ENCODE measurements around the gene GGTLC1.

The GGTLC1 gene

DNA sequence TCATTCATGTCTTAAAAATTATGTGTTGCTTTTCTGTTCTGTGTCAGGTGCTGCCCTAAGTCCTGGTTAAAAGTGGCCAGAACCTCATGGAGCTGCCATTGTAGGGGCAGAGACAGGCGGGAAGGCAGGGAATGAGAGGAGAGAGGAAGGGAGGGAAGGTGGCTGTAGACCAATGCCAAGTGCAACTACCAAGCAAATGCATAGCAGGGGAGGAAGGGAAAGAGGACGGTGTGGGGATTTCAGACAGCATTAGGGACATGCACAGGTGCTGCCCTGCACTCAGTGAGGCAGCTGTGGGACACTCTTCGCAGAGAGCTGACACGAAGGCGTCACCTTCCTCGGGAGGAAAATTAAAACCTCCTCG lies 21.0 kb downstream of the GGTLC1 start:
- no peak overlapping the region for H3K4me3 ChIP-seq (ENCODE audit: low read depth, low read length)
- DNase-seq (ENCODE audit: low read depth, low spot score) = no peak
- POLR2A ChIA-PET = no interaction called here
- CTCF ChIA-PET = interaction anchor here (1.2 kb wide), 1 partner anchor 30 kb away, joined by 3 read pairs; no protein-coding TSS in a partner anchor
- TF ChIP-seq, protein P1, sequence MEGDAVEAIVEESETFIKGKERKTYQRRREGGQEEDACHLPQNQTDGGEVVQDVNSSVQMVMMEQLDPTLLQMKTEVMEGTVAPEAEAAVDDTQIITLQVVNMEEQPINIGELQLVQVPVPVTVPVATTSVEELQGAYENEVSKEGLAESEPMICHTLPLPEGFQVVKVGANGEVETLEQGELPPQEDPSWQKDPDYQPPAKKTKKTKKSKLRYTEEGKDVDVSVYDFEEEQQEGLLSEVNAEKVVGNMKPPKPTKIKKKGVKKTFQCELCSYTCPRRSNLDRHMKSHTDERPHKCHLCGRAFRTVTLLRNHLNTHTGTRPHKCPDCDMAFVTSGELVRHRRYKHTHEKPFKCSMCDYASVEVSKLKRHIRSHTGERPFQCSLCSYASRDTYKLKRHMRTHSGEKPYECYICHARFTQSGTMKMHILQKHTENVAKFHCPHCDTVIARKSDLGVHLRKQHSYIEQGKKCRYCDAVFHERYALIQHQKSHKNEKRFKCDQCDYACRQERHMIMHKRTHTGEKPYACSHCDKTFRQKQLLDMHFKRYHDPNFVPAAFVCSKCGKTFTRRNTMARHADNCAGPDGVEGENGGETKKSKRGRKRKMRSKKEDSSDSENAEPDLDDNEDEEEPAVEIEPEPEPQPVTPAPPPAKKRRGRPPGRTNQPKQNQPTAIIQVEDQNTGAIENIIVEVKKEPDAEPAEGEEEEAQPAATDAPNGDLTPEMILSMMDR (IDR thresholded peaks at IDR 0.05; ENCODE audit: insufficient read depth, low read length, missing control alignments) = no peak

DNA sequence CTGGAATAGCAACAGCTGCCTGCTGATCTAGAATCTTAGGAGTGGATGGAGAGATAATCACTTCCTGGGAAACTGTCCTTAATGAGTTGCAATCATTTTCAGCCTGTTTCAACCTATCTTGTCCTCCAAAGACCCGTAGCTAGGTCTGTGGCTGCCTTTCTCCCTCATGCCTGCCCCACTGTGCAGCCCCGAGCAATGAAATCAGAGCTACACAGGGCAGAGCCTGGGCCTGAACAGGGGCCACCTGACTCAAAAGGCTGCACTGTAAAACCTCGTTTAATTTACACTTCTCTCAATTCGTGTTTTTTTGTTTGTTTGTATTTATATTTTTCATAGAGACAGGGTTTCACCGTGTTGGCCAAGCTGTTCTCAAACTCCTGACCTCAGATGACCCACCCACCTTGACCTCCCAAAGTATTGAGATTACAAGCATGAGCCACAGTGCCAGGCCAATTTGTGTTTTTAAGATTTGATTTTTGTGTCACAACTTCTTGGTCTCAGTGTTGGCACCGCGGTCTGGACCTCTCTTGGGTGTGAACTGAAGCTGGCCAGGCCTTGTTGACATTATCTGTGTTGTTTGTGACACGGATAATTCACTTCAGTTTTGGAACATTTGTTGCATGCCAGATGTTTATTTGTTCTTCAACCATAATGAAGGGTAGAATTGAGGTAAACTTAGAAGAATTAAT lies 21.5 kb downstream of the GGTLC1 start:
- TF ChIP-seq, protein P1 (IDR thresholded peaks at IDR 0.05; ENCODE audit: insufficient read depth, low read length, missing control alignments) = no peak
- no peak for DNase-seq (ENCODE audit: low read depth, low spot score)
- ChIA-PET POLR2A (no interaction called here), CTCF (interaction anchor here (1.2 kb wide), 1 partner anchor 30 kb away, joined by 3 read pairs; no protein-coding TSS in a partner anchor)
- no peak overlapping the region for H3K4me3 ChIP-seq (ENCODE audit: low read depth, low read length)

DNA sequence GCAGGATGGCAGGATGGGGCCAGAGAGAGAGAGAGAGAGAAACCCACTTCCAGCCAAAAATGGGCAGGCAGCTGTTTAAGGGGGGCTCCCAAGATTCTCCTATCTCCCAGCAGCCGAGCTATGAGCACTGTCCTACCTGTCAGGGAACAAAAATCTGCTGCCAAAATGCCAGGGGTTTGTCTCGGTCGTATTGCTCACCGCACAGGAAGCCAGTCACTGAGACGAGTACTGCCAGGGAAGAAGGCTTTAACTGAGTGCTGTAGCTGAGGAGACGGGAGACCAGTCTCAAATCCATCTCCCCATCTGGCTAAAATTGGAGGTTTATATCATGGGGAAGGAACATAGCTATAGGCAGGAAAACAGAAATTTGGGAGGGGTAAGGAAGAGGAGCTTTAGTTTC lies 22.3 kb downstream of the GGTLC1 start:
- ChIA-PET CTCF (no interaction called here), POLR2A (no interaction called here)
- TF ChIP-seq, protein P1 (IDR thresholded peaks at IDR 0.05; ENCODE audit: insufficient read depth, low read length, missing control alignments) = no peak
- DNase-seq (ENCODE audit: low read depth, low spot score) = no peak
- H3K4me3 ChIP-seq (ENCODE audit: low read depth, low read length) = no peak overlapping the region

DNA sequence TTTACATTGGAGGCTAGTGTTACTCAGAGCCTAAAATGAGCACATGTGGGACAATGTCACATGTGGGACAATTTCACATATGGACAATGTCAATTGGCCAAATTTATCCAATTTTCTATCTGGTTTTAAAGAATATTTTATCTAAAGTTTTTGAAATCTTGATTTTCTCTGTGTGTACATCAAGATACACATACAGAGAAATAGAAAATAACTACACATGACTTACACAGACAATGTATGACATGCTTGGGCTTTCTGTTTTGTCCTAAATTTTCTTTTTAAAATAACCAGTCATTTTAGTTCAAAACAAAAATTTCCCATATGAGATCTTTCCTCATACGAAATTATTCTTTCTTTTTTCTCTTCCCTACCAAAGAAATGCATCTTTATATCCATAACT lies 24.6 kb downstream of the GGTLC1 start:
- DNase-seq (ENCODE audit: low read depth, low spot score) = no peak
- no peak overlapping the region for H3K4me3 ChIP-seq (ENCODE audit: low read depth, low read length)
- TF ChIP-seq, protein P1 (IDR thresholded peaks at IDR 0.05; ENCODE audit: insufficient read depth, low read length, missing control alignments) = no peak
- POLR2A ChIA-PET = no interaction called here
- CTCF ChIA-PET = no interaction called here

- no peak for DNase-seq (ENCODE audit: low read depth, low spot score)
- ChIA-PET CTCF (no interaction called here), POLR2A (no interaction called here)
- TF ChIP-seq, protein P1 (IDR thresholded peaks at IDR 0.05; ENCODE audit: insufficient read depth, low read length, missing control alignments) = no peak
- no peak overlapping the region for H3K4me3 ChIP-seq (ENCODE audit: low read depth, low read length)
Observed at GRCh38 chr20:23962272-23962671, 26.3 kb downstream of the GGTLC1 start.

DNA sequence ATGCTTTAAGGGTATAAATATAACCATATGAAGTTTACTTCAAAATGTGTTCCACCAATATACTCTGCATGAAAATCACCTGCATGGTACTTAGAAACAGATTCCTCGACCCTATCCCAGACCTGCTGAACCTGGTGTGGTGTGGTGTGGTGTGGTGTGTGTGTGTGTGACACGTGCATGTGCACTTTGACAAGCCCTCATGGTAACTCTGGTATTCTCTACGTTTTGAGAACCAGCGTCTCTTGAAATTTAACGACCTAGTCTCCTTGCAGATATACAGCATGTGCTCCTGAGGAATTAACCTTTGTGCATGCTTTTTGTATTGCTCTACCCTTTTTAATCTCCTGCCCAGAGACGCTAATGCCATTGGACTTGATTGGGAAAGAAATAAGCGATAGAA lies 29.5 kb downstream of the GGTLC1 start:
- POLR2A ChIA-PET = no interaction called here
- no peak for DNase-seq (ENCODE audit: low read depth, low spot score)
- CTCF ChIA-PET = no interaction called here
- TF ChIP-seq, protein P1 (IDR thresholded peaks at IDR 0.05; ENCODE audit: insufficient read depth, low read length, missing control alignments) = no peak
- no peak overlapping the region for H3K4me3 ChIP-seq (ENCODE audit: low read depth, low read length)
